GM19099 (cell line): ENCODE measurements around the gene ABCB6.

Experiments used
- POLR2A ChIP-seq: IDR thresholded peaks from 3 replicates; pipeline ENCODE4 v1.6.1; 2011; ENCODE audit warnings: low read depth; ENCODE audit not compliant: insufficient read length; ENCODE audit errors: extremely low read depth

Gene ABCB6

GRCh38 chr2:219225350-219225749, 6.6 kb upstream of the ABCB6 start:
- no peak for TF ChIP-seq POLR2A

- TF ChIP-seq POLR2A, result no peak
Observed at GRCh38 chr2:219223831-219224610, 5.3 kb upstream of the ABCB6 start.

GRCh38 chr2:219221957-219222518, 3.3 kb upstream of the ABCB6 start:
- no peak for TF ChIP-seq POLR2A

GRCh38 chr2:219220652-219221402, 2.1 kb upstream of the ABCB6 start:
- no peak for TF ChIP-seq POLR2A

GRCh38 chr2:219219784-219220532, 1.2 kb upstream of the ABCB6 start:
- TF ChIP-seq POLR2A, result no peak

- TF ChIP-seq POLR2A, result no peak
Observed at GRCh38 chr2:219218217-219218731, 484 bp downstream of the ABCB6 start.

GRCh38 chr2:219216535-219216915, 2.2 kb downstream of the ABCB6 start:
- no peak for TF ChIP-seq POLR2A

- TF ChIP-seq POLR2A, result no peak
Observed at GRCh38 chr2:219215871-219216534, 2.8 kb downstream of the ABCB6 start.

- no peak for TF ChIP-seq POLR2A
Observed at GRCh38 chr2:219214786-219215185, 4.0 kb downstream of the ABCB6 start.

GRCh38 chr2:219214141-219214540, 4.6 kb downstream of the ABCB6 start:
- TF ChIP-seq POLR2A, result no peak

GRCh38 chr2:219213486-219214071, 5.2 kb downstream of the ABCB6 start:
- no peak for TF ChIP-seq POLR2A

GRCh38 chr2:219213026-219213415, 5.7 kb downstream of the ABCB6 start:
- no peak for TF ChIP-seq POLR2A

GRCh38 chr2:219210886-219211362, 7.8 kb downstream of the ABCB6 start:
- TF ChIP-seq POLR2A, result no peak
